ENCODE data around the gene PSMB7. TPM values are rescaled to one million over a fixed set of nuclear protein-coding genes. Genes with fewer than 3 reads are reported as not detected.

PSMB7 gene
- total and polyA plus RNA-seq, 2 of the 8 experiments (the other 6 are each of a cell fraction or from before 2014, with no cell fraction given): 222 to 357 TPM

GRCh38 chr9:124415102-124415851 lies at the start of gene PSMB7 (continued):
- TF ChIP-seq CHD7 (IDR thresholded peaks at IDR 0.05; ENCODE audit: insufficient replicate concordance, low read length) (no peak), PHF8 (conservative IDR thresholded peaks at IDR 0.05; ENCODE audit: low read depth, low read length) (peak; percentile 94), TCF12 (IDR thresholded peaks at IDR 0.05; ENCODE audit: low read depth, low read length) (0 out of 2 replicates have a peak, but pooled peaks have one; percentile 25), BACH1 (IDR thresholded peaks at IDR 0.05; ENCODE audit: low read length) (no peak), KDM4A (IDR thresholded peaks at IDR 0.05; ENCODE audit: low read depth, low read length, severe bottlenecking) (no peak), KDM5A (IDR thresholded peaks at IDR 0.05; ENCODE audit: low read length) (peak; percentile 99), CEBPB (IDR thresholded peaks at IDR 0.05; ENCODE audit: low read depth, low read length) (no peak), POU5F1 (IDR thresholded peaks at IDR 0.05; ENCODE audit: low read depth, low read length) (no peak), SRF (IDR thresholded peaks at IDR 0.05; ENCODE audit: low read depth, low read length) (peak; percentile 23; the same call in 1 of the 2 replicates), NANOG (IDR thresholded peaks at IDR 0.05; ENCODE audit: insufficient read depth, low read depth, low read length, poor library complexity, severe bottlenecking) (no peak)

Data from H1 (cell line).